SK-MEL-5 (cell line): ENCODE measurements around the gene CSE1L. TPM values are rescaled to one million over a fixed set of nuclear protein-coding genes. Genes with fewer than 3 reads are reported as not detected.

ENCODE experiments used
- small RNA-seq, 2 experiments: library from RNA; depleted of rRNA; stranded (forward); fragments of <200 nt; gene quantifications; one replicate each; pipeline ENCODE3, GENCODE V24; 2014
- total RNA-seq: library from RNA; depleted of rRNA; stranded (reverse); fragments of >200 nt; shearing (Covaris generic); gene quantifications from 2 replicates; pipeline ENCODE4 v1.2.3, GENCODE V29; 2014; rRNA removed

CSE1L gene
- total RNA-seq, 1 experiment from 2014 or later, result 193 TPM

Small RNAs within 50 kb of the gene (small RNA-seq; reads per million reads assigned to genes)
- 0 to 0.10 reads per million in 2 experiments for gene SNAP23P1

Other genes with a start within 250 kb of the CSE1L start
- 10.0 and 11.0 TPM in 2 replicates for gene PREX1, start 218.3 kb upstream of the CSE1L start, total RNA-seq
- gene ARFGEF2, start 124.6 kb upstream of the CSE1L start, total RNA-seq, result 95.5 and 104 TPM in 2 replicates
- gene STAU1, start 142.0 kb downstream of the CSE1L start, total RNA-seq, result 40.5 and 42.4 TPM in 2 replicates
- gene DDX27, start 173.1 kb downstream of the CSE1L start, total RNA-seq, result 53.7 and 54.8 TPM in 2 replicates
- 20.3 and 21.0 TPM in 2 replicates for gene ZNFX1, start 231.7 kb downstream of the CSE1L start, total RNA-seq